ENCODE measurements around the gene ALAD. TPM values are rescaled to one million over a fixed set of nuclear protein-coding genes. Genes with fewer than 3 reads are reported as not detected.

ALAD gene
- total and polyA plus RNA-seq, 2 of the 13 experiments (the other 11 are each of a cell fraction or from before 2014, with no cell fraction given): 21.8 to 30.1 TPM

GRCh38 chr9:113410207-113410864, 9.3 kb upstream of the ALAD start, which contains the start of the genes C9orf43 and POLE3 (continued):
- TF ChIP-seq, protein P1, sequence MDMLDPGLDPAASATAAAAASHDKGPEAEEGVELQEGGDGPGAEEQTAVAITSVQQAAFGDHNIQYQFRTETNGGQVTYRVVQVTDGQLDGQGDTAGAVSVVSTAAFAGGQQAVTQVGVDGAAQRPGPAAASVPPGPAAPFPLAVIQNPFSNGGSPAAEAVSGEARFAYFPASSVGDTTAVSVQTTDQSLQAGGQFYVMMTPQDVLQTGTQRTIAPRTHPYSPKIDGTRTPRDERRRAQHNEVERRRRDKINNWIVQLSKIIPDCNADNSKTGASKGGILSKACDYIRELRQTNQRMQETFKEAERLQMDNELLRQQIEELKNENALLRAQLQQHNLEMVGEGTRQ (IDR thresholded peaks at IDR 0.05; ENCODE audit: low read depth, low read length): peak; percentile 79
- TF ChIP-seq, protein P1 (CRISPR knock-in tag; IDR thresholded peaks at IDR 0.05; ENCODE audit: borderline replicate concordance): peak; percentile 94
- peak; percentile 89; the same call in 1 of the 2 replicates for TF ChIP-seq CAMTA2 (CRISPR knock-in tag; IDR thresholded peaks at IDR 0.05; ENCODE audit: borderline replicate concordance)
- no peak for TF ChIP-seq SRSF4 (IDR thresholded peaks at IDR 0.05; ENCODE audit: low read depth, low read length, poor library complexity, severe bottlenecking)
- TF ChIP-seq ZNF251 (CRISPR knock-in tag; IDR thresholded peaks at IDR 0.05): no peak
- TF ChIP-seq, protein P2, sequence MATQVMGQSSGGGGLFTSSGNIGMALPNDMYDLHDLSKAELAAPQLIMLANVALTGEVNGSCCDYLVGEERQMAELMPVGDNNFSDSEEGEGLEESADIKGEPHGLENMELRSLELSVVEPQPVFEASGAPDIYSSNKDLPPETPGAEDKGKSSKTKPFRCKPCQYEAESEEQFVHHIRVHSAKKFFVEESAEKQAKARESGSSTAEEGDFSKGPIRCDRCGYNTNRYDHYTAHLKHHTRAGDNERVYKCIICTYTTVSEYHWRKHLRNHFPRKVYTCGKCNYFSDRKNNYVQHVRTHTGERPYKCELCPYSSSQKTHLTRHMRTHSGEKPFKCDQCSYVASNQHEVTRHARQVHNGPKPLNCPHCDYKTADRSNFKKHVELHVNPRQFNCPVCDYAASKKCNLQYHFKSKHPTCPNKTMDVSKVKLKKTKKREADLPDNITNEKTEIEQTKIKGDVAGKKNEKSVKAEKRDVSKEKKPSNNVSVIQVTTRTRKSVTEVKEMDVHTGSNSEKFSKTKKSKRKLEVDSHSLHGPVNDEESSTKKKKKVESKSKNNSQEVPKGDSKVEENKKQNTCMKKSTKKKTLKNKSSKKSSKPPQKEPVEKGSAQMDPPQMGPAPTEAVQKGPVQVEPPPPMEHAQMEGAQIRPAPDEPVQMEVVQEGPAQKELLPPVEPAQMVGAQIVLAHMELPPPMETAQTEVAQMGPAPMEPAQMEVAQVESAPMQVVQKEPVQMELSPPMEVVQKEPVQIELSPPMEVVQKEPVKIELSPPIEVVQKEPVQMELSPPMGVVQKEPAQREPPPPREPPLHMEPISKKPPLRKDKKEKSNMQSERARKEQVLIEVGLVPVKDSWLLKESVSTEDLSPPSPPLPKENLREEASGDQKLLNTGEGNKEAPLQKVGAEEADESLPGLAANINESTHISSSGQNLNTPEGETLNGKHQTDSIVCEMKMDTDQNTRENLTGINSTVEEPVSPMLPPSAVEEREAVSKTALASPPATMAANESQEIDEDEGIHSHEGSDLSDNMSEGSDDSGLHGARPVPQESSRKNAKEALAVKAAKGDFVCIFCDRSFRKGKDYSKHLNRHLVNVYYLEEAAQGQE (IDR thresholded peaks at IDR 0.05; ENCODE audit: borderline replicate concordance in 1 of 2, low read depth in 1 of 2, low read length in 2 of 2): no peak
- peak; percentile 95 for TF ChIP-seq ZFP91 (CRISPR knock-in tag; IDR thresholded peaks at IDR 0.05; ENCODE audit: borderline replicate concordance)
- TF ChIP-seq HIC2 (CRISPR knock-in tag; IDR thresholded peaks at IDR 0.05; ENCODE audit: low read depth): peak; percentile 64; the same call in 1 of the 2 replicates
- TF ChIP-seq MEIS1 (CRISPR knock-in tag; IDR thresholded peaks at IDR 0.05; ENCODE audit: borderline replicate concordance): no peak
- TF ChIP-seq IRX3 (CRISPR knock-in tag; IDR thresholded peaks at IDR 0.05; ENCODE audit: borderline replicate concordance, low read depth): peak; percentile 95
- no peak for TF ChIP-seq ZNF207 (IDR thresholded peaks at IDR 0.05; ENCODE audit: borderline replicate concordance)
- peak; percentile 73 for TF ChIP-seq CEBPG (CRISPR knock-in tag; IDR thresholded peaks at IDR 0.05)
- peak; percentile 69; the same call in 1 of the 2 replicates for TF ChIP-seq ZNF800 (CRISPR knock-in tag; IDR thresholded peaks at IDR 0.05)

All from HepG2 (cell line).